Renal cortex interstitium (tissue), 11 donors: ENCODE results near the gene OIT3. TPM values are rescaled to one million over a fixed set of nuclear protein-coding genes. Genes with fewer than 3 reads are reported as not detected.

ENCODE experiments used
- DNase-seq, 11 donors: peaks; one replicate each; pipeline ENCODE4 v3.0.0-alpha.2; 2013; ENCODE audit warnings: low read depth in 9 of 11, low spot score in 4 of 11; ENCODE audit errors: extremely low read depth in 1 of 11
- polyA plus RNA-seq, 3 donors: library from polyadenylated mRNA; unstranded; fragments of 120-200 nt; gene quantifications; one replicate each; pipeline ENCODE4 v1.2.1, GENCODE V29; 2013; ENCODE audit not compliant: insufficient read length in 3 of 3

OIT3 gene
- polyA plus RNA-seq, 3 donors: 2.8 to 4.5 (median 4.4) TPM

GRCh38 chr10:72932259-72933015 is 38.9 kb downstream of the OIT3 start:
- no peak for DNase-seq

- no peak for DNase-seq
Observed at GRCh38 chr10:72935361-72935760, 41.8 kb downstream of the OIT3 start.

GRCh38 chr10:72943498-72944234 is 50.1 kb downstream of the OIT3 start:
- DNase-seq: no peak

GRCh38 chr10:72946963-72947362 is 53.4 kb downstream of the OIT3 start:
- DNase-seq: no peak

GRCh38 chr10:72948762-72949161 is 55.2 kb downstream of the OIT3 start:
- no peak for DNase-seq

- DNase-seq: no peak
Observed at GRCh38 chr10:72951760-72952159, 58.2 kb downstream of the OIT3 start.

GRCh38 chr10:72952189-72952588 is 58.6 kb downstream of the OIT3 start:
- no peak for DNase-seq

- DNase-seq: no peak
Observed at GRCh38 chr10:72952642-72953158, 59.2 kb downstream of the OIT3 start.

- DNase-seq: peak in 1 of 11 donors; percentile 8
Observed at GRCh38 chr10:72953687-72954086, 60.1 kb downstream of the OIT3 start.

- no peak for DNase-seq
Observed at GRCh38 chr10:72954230-72954595, 60.7 kb downstream of the OIT3 start.

- peak in 1 of 11 donors; percentile 17 for DNase-seq
Observed at GRCh38 chr10:72954596-72955554, 61.3 kb downstream of the OIT3 start, which contains the start of gene PLA2G12B. PLA2G12B (minus strand) TSS chr10:72954806; CDS start chr10:72954685, 121 bp downstream.

GRCh38 chr10:72956001-72956400 is 62.5 kb downstream of the OIT3 start:
- DNase-seq: no peak

GRCh38 chr10:72976886-72977285 is 83.3 kb downstream of the OIT3 start:
- DNase-seq: no peak

- no peak for DNase-seq
Observed at GRCh38 chr10:72979709-72980108, 86.2 kb downstream of the OIT3 start.

- no peak for DNase-seq
Observed at GRCh38 chr10:72980348-72980747, 86.8 kb downstream of the OIT3 start.

- no peak for DNase-seq
Observed at GRCh38 chr10:72981028-72981881, 87.7 kb downstream of the OIT3 start.

GRCh38 chr10:72981882-72982529 is 88.5 kb downstream of the OIT3 start:
- no peak for DNase-seq
